ENCODE results near the gene UTP25. TPM values are rescaled to one million over a fixed set of nuclear protein-coding genes. Genes with fewer than 3 reads are reported as not detected.

Gene UTP25
- total RNA-seq, 1 donor from 2014 or later: 7.4 TPM

DNA sequence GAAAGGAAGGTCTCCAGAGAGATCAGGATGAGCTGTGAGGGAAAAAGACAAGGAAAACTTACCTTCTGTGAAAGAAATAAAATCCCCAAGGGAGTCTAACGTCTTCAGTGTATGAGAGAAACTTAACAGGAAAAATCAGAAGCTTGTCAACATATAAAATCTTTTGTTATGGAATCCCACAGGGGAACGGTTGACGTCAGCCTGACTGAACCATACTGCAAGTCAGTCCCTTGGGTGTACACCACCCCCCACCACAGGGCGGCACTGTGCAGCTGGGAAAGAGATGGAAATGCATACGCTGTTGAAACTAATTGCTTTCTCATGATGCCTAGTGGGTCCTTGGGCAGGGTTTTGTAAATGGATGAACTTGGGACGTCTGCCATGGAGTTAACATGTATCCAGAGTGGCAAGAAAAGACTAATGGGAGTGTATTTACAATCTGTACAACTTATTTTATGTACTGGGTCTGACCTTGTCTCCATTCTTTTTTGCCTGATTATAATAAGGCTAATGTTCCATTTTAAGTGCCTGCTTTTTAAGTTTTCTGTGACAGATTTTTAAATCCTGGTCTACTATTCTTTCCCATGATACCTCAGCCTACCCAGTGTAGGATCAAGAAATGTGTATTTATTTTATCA lies 22.7 kb downstream of the UTP25 start:
- H3K36me3 ChIP-seq (ENCODE audit: insufficient read depth, low read length): peaks cover 26% of the 10 kb centered on the region
- TF ChIP-seq, protein P1, sequence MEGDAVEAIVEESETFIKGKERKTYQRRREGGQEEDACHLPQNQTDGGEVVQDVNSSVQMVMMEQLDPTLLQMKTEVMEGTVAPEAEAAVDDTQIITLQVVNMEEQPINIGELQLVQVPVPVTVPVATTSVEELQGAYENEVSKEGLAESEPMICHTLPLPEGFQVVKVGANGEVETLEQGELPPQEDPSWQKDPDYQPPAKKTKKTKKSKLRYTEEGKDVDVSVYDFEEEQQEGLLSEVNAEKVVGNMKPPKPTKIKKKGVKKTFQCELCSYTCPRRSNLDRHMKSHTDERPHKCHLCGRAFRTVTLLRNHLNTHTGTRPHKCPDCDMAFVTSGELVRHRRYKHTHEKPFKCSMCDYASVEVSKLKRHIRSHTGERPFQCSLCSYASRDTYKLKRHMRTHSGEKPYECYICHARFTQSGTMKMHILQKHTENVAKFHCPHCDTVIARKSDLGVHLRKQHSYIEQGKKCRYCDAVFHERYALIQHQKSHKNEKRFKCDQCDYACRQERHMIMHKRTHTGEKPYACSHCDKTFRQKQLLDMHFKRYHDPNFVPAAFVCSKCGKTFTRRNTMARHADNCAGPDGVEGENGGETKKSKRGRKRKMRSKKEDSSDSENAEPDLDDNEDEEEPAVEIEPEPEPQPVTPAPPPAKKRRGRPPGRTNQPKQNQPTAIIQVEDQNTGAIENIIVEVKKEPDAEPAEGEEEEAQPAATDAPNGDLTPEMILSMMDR (IDR thresholded peaks at IDR 0.05; ENCODE audit: insufficient read depth, low read depth, low read length): peak; percentile 96
- no peak for TF ChIP-seq EZH2 (IDR thresholded peaks at IDR 0.05; ENCODE audit: insufficient read depth, low read length)
- DNase-seq (ENCODE audit: low read depth): no peak
- H3K9me3 ChIP-seq (ENCODE audit: insufficient read depth, low read depth, low read length): no peaks in the 10 kb centered on the region
- H4K20me1 ChIP-seq (ENCODE audit: insufficient read depth, low read length): no peaks in the 10 kb centered on the region
- no peak overlapping the region for H3K4me2 ChIP-seq (ENCODE audit: low read length)
- peak overlapping the region; percentile 25 for H3K27ac ChIP-seq (ENCODE audit: low read depth, low read length)
- Mint-ChIP-seq H3K27me3 (ENCODE audit: low read depth, unreplicated experiment) (no peaks in the 10 kb centered on the region), H3K4me1 (ENCODE audit: low read depth, unreplicated experiment) (peaks cover 5% of the 10 kb centered on the region), H3K9me3 (ENCODE audit: unreplicated experiment) (no peaks in the 10 kb centered on the region), H3K36me3 (ENCODE audit: low read depth, unreplicated experiment) (peaks cover 7% of the 10 kb centered on the region), H3K4me3 (ENCODE audit: unreplicated experiment) (no peak overlapping the region), H3K27ac (ENCODE audit: unreplicated experiment) (no peak overlapping the region)
- no peak overlapping the region for H2AFZ ChIP-seq (ENCODE audit: low read depth, low read length)
- peak overlapping the region; percentile 37 for H3K9ac ChIP-seq (ENCODE audit: low read length)
- H3K79me2 ChIP-seq (ENCODE audit: insufficient read depth, low read length): peaks cover 29% of the 10 kb centered on the region
- no peaks in the 10 kb centered on the region for H3K27me3 ChIP-seq (ENCODE audit: insufficient read depth, low read length)
- no peak overlapping the region for H3K4me3 ChIP-seq (ENCODE audit: insufficient read depth, low read depth, low read length)
- peaks cover 8% of the 10 kb centered on the region for H3K4me1 ChIP-seq (ENCODE audit: insufficient read depth, low read length)
- peak; percentile 73 for FAIRE-seq

DNA sequence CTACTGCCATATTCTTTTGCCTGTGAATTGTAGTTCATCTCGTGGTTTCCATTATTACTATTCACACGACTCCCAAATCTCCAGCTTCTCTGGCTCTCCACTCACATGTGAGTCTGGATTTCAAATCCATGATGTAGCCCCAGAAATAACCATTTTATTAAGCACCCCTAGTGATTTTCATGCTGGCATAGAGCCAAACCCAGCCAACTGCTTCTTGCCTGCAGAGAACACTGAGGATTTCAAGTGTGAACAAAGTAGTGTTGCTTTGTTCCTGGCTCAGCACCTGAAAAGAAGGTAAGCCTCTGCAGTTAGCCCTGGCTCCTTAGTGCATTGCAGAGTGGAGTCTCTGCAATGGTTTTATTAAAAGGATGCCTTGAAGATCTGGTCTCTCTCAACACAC lies 25.9 kb downstream of the UTP25 start:
- FAIRE-seq (no peak), DNase-seq (ENCODE audit: low read depth) (no peak)
- Histone ChIP-seq H3K9ac (ENCODE audit: low read length) (no peak overlapping the region), H3K4me1 (ENCODE audit: insufficient read depth, low read length) (no peaks in the 10 kb centered on the region), H3K4me2 (ENCODE audit: low read length) (no peak overlapping the region), H3K9me3 (ENCODE audit: insufficient read depth, low read depth, low read length) (no peaks in the 10 kb centered on the region), H3K27me3 (ENCODE audit: insufficient read depth, low read length) (no peaks in the 10 kb centered on the region), H3K27ac (ENCODE audit: low read depth, low read length) (no peak overlapping the region), H3K79me2 (ENCODE audit: insufficient read depth, low read length) (peaks cover 5% of the 10 kb centered on the region), H3K36me3 (ENCODE audit: insufficient read depth, low read length) (peaks cover 25% of the 10 kb centered on the region), H4K20me1 (ENCODE audit: insufficient read depth, low read length) (no peaks in the 10 kb centered on the region), H3K4me3 (ENCODE audit: insufficient read depth, low read depth, low read length) (no peak overlapping the region), H2AFZ (ENCODE audit: low read depth, low read length) (no peak overlapping the region)
- Mint-ChIP-seq H3K27ac (ENCODE audit: unreplicated experiment) (no peak overlapping the region), H3K9me3 (ENCODE audit: unreplicated experiment) (no peaks in the 10 kb centered on the region), H3K27me3 (ENCODE audit: low read depth, unreplicated experiment) (no peaks in the 10 kb centered on the region), H3K36me3 (ENCODE audit: low read depth, unreplicated experiment) (peaks cover 4% of the 10 kb centered on the region), H3K4me1 (ENCODE audit: low read depth, unreplicated experiment) (no peaks in the 10 kb centered on the region), H3K4me3 (ENCODE audit: unreplicated experiment) (no peak overlapping the region)
- TF ChIP-seq EZH2 (IDR thresholded peaks at IDR 0.05; ENCODE audit: insufficient read depth, low read length): no peak
- TF ChIP-seq, protein P1 (IDR thresholded peaks at IDR 0.05; ENCODE audit: insufficient read depth, low read depth, low read length): no peak

DNA sequence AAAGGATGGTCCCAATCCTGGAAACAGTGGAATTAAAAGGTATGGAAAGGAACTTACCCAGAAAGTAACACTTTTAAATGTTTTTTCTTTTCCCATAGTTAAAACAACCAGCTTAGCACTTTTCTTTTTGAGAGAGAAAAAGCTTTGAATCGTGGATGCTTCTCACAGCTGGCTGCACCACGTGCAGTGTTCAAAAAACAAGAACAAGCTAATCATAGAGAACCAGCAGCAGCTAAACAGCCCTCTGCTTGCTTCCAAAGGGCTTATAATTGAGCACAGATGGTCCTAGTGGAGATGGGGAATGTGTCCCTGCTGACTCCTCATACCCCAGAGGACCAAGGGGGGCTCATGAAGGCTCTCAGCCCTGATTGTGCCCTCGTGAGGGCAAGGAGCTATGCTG lies 26.4 kb downstream of the UTP25 start:
- FAIRE-seq: no peak
- Histone ChIP-seq H3K4me1 (ENCODE audit: insufficient read depth, low read length) (no peaks in the 10 kb centered on the region), H3K4me2 (ENCODE audit: low read length) (no peak overlapping the region), H3K27ac (ENCODE audit: low read depth, low read length) (no peak overlapping the region), H3K4me3 (ENCODE audit: insufficient read depth, low read depth, low read length) (no peak overlapping the region), H3K9ac (ENCODE audit: low read length) (no peak overlapping the region), H3K9me3 (ENCODE audit: insufficient read depth, low read depth, low read length) (no peaks in the 10 kb centered on the region), H3K79me2 (ENCODE audit: insufficient read depth, low read length) (peaks cover under 1% of the 10 kb centered on the region), H3K36me3 (ENCODE audit: insufficient read depth, low read length) (peaks cover 25% of the 10 kb centered on the region), H2AFZ (ENCODE audit: low read depth, low read length) (no peak overlapping the region), H4K20me1 (ENCODE audit: insufficient read depth, low read length) (no peaks in the 10 kb centered on the region), H3K27me3 (ENCODE audit: insufficient read depth, low read length) (no peaks in the 10 kb centered on the region)
- Mint-ChIP-seq H3K4me3 (ENCODE audit: unreplicated experiment) (no peak overlapping the region), H3K4me1 (ENCODE audit: low read depth, unreplicated experiment) (no peaks in the 10 kb centered on the region), H3K36me3 (ENCODE audit: low read depth, unreplicated experiment) (peaks cover 4% of the 10 kb centered on the region), H3K27me3 (ENCODE audit: low read depth, unreplicated experiment) (no peaks in the 10 kb centered on the region), H3K27ac (ENCODE audit: unreplicated experiment) (no peak overlapping the region), H3K9me3 (ENCODE audit: unreplicated experiment) (no peaks in the 10 kb centered on the region)
- DNase-seq (ENCODE audit: low read depth): no peak
- TF ChIP-seq EZH2 (IDR thresholded peaks at IDR 0.05; ENCODE audit: insufficient read depth, low read length): no peak
- TF ChIP-seq, protein P1 (IDR thresholded peaks at IDR 0.05; ENCODE audit: insufficient read depth, low read depth, low read length): no peak

All from astrocyte (in vitro differentiated cells and primary cell).